Stimulated activated CD8-positive, alpha-beta memory T cell treated with anti-CD3 and anti-CD28 coated beads, Interleukin-2, amount 100 ng/mL, for 48 hours (primary cell): Measurements from ENCODE around the gene MADCAM1.
A peak's percentile ranks its signal among the peaks of the same experiment; 100 is the strongest.

Source experiments
- DNase-seq, 2 donors: peaks; one replicate each; pipeline ENCODE4 v3.0.0-alpha.2; 2020; ENCODE audit warnings: low read depth in 2 of 2

MADCAM1 gene

GRCh38 chr19:532561-533363 lies 36.5 kb downstream of the MADCAM1 start:
- DNase-seq: no peak

GRCh38 chr19:533364-534058 lies 37.2 kb downstream of the MADCAM1 start:
- no peak for DNase-seq

- DNase-seq: no peak
These were observed 37.8 kb downstream of the MADCAM1 start for GRCh38 chr19:534088-534487.

- no peak for DNase-seq
These were observed 38.9 kb downstream of the MADCAM1 start for GRCh38 chr19:535017-535835.

- DNase-seq: no peak
These were observed 40.0 kb downstream of the MADCAM1 start for GRCh38 chr19:536031-536880.

- no peak for DNase-seq
These were observed 40.7 kb downstream of the MADCAM1 start for GRCh38 chr19:536881-537404.

- no peak for DNase-seq
These were observed 42.5 kb downstream of the MADCAM1 start for GRCh38 chr19:538641-539428.

- DNase-seq: no peak
These were observed 43.2 kb downstream of the MADCAM1 start for GRCh38 chr19:539429-540030.

- DNase-seq: no peak
These were observed 44.8 kb downstream of the MADCAM1 start for GRCh38 chr19:540867-541637.

- DNase-seq: no peak
These were observed 45.4 kb downstream of the MADCAM1 start for GRCh38 chr19:541699-542098.

- no peak for DNase-seq
These were observed 46.0 kb downstream of the MADCAM1 start for GRCh38 chr19:542173-542866.

GRCh38 chr19:543910-544608 lies 47.8 kb downstream of the MADCAM1 start, which contains the start of gene GZMM:
GZMM (plus strand) TSS chr19:544053; CDS start chr19:544072, 19 bp downstream.
- peak; percentile 60 to 68 for DNase-seq

GRCh38 chr19:547117-547516 lies 50.8 kb downstream of the MADCAM1 start:
- no peak for DNase-seq

- DNase-seq: no peak
These were observed 51.8 kb downstream of the MADCAM1 start for GRCh38 chr19:547836-548720.

GRCh38 chr19:548886-549830 lies 52.9 kb downstream of the MADCAM1 start:
- no peak for DNase-seq

GRCh38 chr19:554817-555216 lies 58.5 kb downstream of the MADCAM1 start:
- no peak for DNase-seq
